ENCODE results near the gene PAX2.

- no peak for TF ChIP-seq CTCF (IDR thresholded peaks at IDR 0.05)
- no peak for TF ChIP-seq ZFX (IDR thresholded peaks at IDR 0.05; ENCODE audit: borderline replicate concordance)
Measured at GRCh38 chr10:100867261-100867963, 122.0 kb downstream of the PAX2 start.
